Right kidney (tissue), 9 donors: ENCODE data around the gene MED29.
A peak's percentile ranks its signal among the peaks of the same experiment; 100 is the strongest.

Experiments used
- DNase-seq: peaks from one replicate; pipeline ENCODE4 v3.0.0-alpha.2; 2016
- long read RNA-seq, 8 donors: transcript quantifications; one replicate each; lab custom pipeline, GENCODE V29; 2026

The MED29 gene, protein sequence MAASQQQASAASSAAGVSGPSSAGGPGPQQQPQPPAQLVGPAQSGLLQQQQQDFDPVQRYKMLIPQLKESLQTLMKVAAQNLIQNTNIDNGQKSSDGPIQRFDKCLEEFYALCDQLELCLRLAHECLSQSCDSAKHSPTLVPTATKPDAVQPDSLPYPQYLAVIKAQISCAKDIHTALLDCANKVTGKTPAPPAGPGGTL
- long read RNA-seq, donor 1, transcript MED29-201 (4 exons, 3,653 nt) = major isoform, 29 of 29 reads
- long read RNA-seq, donor 1, partial matches to known transcripts = 0 of 29 reads
- long read RNA-seq, donor 1, other reads (novel, unspliced or antisense) = 0 of 29 reads
- long read RNA-seq, donor 2, transcript MED29-201 (4 exons, 3,653 nt) = major isoform, 24 of 24 reads
- long read RNA-seq, donor 2, partial matches to known transcripts = 0 of 24 reads
- long read RNA-seq, donor 2, other reads (novel, unspliced or antisense) = 0 of 24 reads
- long read RNA-seq, donor 3, transcript MED29-201 (4 exons, 3,653 nt) = major isoform, 11 of 11 reads
- long read RNA-seq, donor 3, partial matches to known transcripts = 0 of 11 reads
- long read RNA-seq, donor 3, other reads (novel, unspliced or antisense) = 0 of 11 reads
- long read RNA-seq, donor 4, transcript MED29-201 (4 exons, 3,653 nt) = major isoform, 33 of 43 reads
- long read RNA-seq, donor 4, partial matches to known transcripts = 9 of 43 reads
- long read RNA-seq, donor 4, other reads (novel, unspliced or antisense) = 0 of 43 reads
- long read RNA-seq, donor 5, transcript MED29-201 (4 exons, 3,653 nt) = major isoform, 19 of 20 reads
- long read RNA-seq, donor 5, partial matches to known transcripts = 0 of 20 reads
- long read RNA-seq, donor 5, other reads (novel, unspliced or antisense) = 0 of 20 reads
- long read RNA-seq, donor 6, transcript MED29-201 (4 exons, 3,653 nt) = major isoform, 27 of 27 reads
- long read RNA-seq, donor 6, partial matches to known transcripts = 0 of 27 reads
- long read RNA-seq, donor 6, other reads (novel, unspliced or antisense) = 0 of 27 reads
- long read RNA-seq, donor 7 = 0 reads
- long read RNA-seq, donor 8, transcript MED29-201 (4 exons, 3,653 nt) = major isoform, 31 of 38 reads
- long read RNA-seq, donor 8, partial matches to known transcripts = 7 of 38 reads
- long read RNA-seq, donor 8, other reads (novel, unspliced or antisense) = 0 of 38 reads

DNA sequence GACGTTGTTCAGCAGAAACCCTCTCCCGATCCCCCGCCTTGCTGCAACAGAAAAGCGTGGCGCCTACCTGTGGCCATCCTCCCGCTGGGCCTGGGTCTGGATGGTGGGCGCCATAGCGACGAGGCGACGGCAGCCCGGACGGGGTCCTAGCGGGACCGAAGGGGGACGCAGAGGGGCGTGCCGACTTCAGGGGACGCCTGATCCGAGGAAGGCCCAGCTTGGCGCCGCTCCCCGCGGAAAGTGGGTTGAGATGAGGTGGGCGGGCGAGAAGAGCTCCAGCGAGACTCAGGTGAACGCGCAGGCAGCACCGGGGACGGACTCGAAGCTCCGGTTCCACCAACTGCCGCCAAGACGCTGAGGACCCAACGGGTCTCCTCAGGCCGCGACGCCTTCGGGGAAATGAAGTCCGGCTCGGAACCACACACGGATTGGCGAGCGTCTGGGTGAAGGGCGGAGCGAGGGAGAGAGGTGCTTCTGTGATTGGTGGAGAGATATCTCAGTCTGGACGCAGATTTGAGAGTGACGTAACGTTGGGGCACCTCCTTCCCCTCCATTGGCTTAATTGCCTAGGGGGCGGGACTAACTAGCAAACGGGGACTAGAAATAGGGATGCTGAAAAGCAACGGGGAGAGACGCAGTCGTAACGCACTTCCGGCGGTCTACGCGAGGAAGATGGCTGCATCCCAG lies at the start of gene MED29, which contains the start of gene PAF1:
Gene MED29 (plus strand): TSS at position 628 of the 687 bp plus-strand sequence. CDS start 45 bp downstream, at position 673.
Gene PAF1 (minus strand): TSS at position 356 of the 687 bp plus-strand sequence. CDS start 242 bp downstream, at position 114.
- peak; percentile 98 for DNase-seq

DNA sequence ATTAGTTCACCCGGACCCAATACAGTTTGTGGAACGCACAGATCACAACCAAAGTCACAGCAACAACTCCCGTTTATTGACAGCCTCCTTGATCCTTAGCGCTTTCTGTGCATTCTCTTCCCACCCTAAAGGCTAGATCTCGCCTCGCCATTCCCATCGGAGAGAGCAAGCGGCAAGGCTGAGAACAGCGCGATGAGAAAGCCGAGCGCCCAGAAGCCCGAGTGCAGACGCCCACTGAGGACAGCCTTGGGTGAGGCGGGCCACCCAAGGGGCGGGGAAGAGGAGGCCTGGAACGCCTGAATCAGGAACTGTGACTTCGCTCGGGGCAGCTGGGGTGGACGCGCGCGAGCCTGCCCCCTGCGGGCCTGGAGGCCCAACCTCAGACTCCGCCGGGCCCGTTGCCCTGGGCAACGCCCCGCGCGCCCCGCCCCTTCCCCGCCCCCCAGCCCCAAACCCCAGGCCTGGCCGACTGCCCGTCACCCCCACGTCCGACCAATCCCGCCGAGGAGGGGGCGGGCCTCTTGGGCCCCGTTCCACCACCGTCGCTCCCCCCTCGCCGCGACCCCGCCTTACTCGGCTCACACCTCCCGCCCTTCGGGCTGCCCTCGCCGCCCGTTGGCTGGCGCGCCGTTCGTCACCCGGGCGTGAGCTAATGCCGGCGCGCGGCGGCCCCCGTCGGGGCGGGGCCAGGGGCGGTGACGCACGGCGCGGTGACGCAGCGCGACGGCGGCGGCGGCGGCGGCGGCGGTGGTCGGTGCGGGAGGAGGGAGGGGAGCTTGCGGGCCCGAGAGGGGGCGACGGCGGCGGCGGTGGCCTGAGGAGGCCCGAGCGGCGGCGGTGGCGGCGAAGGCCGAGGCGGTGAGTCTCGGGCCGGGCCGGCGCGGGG lies 49.2 kb upstream of the MED29 start, which contains the start of gene SAMD4B:
Gene SAMD4B (plus strand): TSS at position 703 of the 886 bp plus-strand sequence. CDS start 14,473 bp downstream, outside the sequence.
- peak; percentile 86 for DNase-seq

DNA sequence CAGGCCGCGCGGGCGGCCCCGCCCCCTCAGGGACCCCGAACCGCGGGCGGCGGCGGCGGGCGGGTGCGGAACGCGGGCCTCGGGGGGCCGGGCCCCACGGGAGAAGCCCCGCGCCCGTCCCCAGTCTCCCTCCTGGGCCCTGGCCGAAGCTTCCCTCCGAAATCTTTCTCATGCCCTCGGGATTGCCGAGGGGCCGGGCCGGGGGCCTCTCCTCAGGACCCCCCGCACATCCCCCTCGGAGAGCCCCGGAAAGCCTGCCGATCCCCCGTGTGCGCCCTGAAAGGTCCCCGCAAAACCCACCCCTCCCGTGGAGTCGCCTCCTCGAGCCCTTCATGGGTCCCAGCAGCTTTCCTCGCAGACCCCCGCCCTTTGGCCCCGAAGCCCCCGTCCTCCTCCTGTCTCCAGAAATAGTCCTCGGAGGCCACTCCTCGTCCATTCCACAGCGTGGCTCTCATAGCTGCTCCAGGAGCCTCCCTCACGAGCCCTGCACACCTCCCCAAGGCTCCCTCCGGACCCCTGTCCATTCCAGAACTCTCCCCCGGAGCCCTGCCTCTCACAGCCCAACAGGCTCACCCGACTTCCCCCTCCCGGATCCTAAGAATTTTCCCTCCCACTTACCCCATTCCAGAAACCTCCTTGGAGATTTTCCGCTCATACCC lies 48.4 kb upstream of the MED29 start:
- DNase-seq = peak; percentile 27

DNA sequence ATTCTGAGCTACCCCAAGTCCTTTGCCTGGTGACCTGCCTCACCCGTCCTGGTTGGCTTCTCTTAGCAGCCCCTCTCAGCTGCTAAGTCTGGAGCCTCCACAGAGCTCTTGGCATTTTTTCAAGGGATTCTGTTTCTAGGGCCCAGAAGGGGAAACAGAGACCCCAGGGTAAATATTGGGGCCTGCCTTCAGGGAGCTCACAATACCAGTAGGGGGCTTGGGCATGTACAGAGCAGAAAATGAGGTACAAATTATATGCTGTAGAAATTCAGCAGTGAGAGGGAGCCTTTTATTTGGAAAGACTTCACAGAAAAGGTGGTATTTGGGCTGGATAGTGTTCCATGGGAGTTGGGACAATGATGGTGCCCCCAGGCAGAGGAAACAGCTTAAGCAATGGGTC lies 45.2 kb upstream of the MED29 start:
- DNase-seq = no peak

DNA sequence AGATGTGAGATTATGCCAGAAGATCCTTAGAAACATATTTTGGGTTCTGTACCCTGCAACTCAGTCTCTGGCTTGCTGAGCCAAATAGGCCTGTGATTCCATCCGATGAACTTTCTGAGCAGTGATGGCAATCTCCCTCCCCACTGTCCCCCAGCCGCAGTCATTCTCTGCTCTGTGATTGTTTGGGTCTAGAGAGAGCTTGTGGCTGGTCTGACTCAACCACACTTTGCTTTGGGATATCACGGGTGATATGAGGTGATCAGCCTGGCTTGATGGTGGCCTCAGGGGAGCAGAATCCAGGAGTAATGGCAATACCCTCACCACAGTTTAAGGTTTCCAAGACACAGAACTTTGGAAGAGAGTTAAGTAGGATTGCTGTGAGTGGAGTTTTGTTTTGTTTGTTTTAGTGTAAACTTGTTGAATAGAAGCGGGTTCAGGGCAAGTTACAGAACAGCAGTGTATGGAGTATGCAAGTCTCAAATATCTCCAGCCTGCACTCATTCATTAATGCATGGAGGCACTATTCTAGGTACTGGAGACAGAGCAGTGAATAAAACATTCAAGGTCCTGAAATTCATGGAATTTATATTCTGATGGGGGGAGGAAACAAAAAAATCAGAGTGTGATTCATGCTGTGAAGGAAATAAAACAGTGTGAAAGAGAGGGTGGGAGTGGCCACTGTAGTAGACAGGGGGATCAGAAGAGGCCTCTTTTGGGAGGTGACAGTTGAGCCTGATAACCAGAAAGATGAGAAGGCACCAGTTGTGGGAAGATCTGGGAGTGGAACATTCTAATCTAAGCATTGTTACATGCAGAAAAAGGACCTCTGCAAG lies 43.6 kb upstream of the MED29 start:
- DNase-seq = no peak

DNA sequence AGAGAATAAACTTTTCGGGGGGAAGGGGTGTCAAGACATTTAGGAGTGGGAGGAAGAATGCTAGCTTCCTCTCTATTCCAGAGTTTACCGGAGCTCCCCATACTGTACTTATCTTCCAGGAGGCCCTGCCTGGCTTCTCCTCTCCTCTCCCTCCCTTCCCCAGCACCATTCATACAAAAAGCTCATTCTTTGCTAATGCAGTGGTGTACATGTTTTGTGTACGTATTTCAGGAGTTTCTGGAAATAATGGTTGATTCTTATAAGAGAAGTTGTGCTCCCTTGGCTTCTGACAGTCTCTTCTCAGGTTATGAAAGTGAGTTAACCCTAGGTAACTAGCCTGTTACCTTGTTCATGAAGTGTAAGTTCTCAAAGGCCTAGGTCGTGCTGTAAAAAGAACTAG lies 41.9 kb upstream of the MED29 start:
- DNase-seq = no peak

DNA sequence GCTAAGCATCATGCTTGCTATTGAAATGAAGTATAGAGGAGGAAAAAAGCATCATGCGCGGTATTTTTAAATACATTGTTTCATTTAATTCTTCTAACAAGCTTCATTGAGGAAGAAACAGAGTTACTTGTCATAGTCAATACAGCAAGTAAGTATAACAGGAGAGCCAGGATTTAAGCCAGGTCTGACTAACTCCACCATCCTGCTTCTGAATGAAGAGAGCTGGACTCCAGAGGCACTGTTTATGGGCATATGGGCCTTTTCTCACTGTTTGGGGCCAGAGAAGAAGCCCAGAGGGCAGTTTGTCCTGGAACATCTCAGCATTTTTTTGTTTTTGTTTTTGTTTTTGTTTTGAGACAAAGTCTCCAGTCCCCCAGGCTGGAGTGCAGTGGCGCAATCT lies 41.0 kb upstream of the MED29 start:
- DNase-seq = no peak

DNA sequence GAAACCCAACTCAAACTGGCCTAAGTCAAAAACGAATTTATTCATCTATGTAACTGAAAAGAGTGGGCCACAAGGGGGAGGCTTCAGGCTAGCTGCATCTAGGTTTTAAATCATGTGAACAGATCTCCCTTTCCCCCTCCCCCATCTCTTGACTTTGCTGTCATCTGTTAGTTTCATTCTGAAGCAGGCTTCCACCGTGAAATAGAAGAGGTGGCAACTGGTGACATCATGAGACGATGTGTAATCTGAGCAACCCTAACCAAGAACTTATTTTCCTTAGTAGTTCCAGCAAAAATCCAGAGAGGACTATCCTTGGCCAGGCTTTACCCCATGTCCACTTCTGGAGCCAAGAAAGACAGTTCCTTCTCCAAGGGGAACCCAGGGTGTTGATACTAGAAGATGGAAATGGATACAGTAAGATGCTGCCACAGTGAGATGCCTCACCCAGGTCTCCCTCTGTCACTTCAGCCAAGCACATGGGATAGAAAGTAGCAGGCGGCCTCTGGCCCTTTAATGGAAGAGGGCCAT lies 39.6 kb upstream of the MED29 start:
- no peak for DNase-seq

DNA sequence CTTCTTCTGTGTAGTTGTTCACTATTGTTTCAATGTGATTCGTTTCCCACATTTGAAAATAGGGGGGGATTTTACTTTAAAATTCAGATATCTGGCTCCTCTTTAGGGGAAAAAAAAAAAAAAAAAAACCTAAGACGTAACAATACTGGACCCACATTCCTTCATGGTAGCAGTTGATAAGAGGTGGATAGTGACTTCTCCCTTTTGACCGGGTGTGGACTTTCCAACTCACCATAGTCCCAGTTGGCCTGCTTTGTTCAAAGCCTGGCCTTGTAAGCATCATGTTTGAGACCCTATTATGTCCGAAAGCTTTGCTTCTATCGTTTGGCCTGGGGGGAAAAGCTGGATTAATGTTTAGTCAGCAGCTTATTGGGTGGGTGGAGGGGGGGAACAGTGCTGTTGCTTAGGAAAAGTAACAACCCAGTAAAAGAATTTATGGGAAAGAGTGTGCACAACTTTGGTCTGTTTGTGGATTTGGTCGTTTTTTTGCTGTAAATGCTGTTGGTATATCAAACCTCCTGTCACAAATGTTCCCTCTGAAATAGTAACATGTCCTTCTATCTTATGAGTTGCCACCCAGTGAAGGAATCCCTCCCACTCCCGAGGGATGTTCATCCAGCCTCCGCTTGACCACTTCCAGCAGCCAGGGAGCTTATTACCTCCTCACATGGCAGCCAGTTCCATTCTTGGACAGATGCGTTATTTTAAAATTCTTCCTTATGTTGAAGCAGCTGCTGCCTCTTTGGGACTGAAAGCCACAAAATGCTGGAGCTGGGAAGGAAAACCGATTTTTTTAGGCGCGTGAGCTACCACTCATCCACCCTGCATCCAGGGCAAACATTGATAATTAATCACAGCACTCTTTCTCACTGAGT lies 38.6 kb upstream of the MED29 start:
- DNase-seq = no peak

DNA sequence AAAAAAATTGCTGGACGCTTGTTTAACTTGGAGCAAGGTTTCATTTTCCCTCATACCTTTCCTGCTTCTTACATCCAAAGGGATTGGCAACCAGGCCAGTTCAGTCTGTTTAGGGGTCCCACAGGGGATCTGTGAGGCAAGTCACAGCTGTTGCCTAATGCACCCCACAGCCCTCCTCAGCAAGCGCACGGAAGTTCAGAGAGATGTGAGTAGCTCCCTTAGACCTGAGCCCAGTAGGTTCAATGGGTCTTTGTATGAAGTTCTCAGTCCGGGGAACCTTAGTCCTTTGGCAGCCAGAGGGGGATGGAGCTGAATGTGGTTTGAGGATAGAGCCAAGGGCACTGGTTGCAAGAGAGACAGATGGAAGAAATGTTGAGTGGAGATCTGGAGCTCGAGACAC lies 35.9 kb upstream of the MED29 start:
- no peak for DNase-seq

DNA sequence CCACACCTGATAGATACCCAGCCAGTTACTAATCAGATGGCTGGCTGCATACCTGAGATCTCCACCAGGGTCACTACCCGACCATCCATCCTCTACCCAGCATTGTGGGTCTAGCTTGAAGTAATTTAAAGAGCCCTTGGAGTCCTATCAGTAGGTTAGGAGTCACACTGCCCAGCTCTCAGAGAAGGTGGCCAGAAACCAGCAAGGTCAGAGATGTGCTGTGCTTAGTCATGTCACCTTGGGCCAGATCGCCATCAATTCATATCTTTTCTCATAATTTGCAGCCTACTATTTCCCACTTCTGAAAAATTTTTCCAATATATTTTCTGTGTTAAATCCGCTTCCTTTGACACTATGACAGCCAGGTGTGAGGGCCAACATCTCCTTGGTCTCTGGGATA lies 35.1 kb upstream of the MED29 start:
- DNase-seq = no peak

DNA sequence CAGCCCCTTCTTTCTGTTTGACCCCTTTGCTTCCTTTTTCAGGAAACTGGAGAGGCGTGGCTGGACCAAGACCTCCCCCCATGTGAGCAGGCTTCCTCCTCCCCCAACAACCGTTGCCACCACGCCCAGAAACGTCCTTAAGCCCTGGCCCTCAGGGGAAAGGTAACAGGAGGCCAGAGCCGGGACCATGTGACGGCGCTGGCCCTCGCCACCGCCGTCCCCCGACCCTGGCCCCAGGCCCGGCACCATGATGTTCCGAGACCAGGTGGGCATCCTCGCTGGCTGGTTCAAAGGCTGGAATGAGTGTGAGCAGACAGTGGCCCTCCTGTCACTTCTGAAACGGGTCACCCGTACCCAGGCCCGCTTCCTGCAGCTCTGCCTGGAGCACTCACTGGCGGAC lies 34.5 kb upstream of the MED29 start:
- no peak for DNase-seq

DNA sequence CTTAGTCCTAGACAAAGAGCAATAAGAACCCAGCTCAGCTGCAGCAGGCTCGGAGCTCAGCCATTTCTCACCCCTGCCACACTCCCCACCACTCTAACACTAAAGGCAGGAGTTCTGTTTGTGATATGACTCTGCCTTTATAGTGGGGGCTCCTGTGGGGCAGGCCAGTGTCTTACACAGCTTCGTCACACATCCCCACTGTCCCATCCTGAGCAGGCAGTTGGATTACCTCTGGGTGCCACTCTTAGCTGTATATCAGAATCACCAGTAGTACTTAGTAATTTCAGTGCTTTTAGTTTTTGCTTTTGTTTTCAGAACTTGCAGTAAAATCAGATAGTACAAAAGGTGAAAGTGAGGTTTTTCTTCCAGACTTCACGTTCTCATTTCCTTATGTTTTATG lies 32.2 kb upstream of the MED29 start:
- DNase-seq = no peak

DNA sequence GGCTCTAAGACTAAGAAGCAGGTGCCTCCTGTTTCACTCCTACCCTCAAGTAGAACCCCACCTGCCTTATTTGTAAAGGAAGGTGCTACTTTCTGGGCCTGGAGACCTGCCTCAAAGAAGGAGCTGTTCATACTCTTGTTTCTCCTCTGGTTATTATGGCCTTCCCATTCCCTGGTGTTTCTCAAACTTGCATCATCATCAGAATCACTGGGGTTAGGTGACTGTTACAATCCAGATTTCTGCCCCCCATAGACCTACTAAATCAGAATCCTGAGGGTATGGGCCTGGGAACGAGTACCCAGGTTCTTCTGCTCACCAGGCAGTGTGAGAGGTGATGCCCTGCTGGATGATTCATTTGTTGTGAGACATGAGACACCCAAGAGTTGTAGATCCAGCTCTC lies 30.6 kb upstream of the MED29 start:
- no peak for DNase-seq

DNA sequence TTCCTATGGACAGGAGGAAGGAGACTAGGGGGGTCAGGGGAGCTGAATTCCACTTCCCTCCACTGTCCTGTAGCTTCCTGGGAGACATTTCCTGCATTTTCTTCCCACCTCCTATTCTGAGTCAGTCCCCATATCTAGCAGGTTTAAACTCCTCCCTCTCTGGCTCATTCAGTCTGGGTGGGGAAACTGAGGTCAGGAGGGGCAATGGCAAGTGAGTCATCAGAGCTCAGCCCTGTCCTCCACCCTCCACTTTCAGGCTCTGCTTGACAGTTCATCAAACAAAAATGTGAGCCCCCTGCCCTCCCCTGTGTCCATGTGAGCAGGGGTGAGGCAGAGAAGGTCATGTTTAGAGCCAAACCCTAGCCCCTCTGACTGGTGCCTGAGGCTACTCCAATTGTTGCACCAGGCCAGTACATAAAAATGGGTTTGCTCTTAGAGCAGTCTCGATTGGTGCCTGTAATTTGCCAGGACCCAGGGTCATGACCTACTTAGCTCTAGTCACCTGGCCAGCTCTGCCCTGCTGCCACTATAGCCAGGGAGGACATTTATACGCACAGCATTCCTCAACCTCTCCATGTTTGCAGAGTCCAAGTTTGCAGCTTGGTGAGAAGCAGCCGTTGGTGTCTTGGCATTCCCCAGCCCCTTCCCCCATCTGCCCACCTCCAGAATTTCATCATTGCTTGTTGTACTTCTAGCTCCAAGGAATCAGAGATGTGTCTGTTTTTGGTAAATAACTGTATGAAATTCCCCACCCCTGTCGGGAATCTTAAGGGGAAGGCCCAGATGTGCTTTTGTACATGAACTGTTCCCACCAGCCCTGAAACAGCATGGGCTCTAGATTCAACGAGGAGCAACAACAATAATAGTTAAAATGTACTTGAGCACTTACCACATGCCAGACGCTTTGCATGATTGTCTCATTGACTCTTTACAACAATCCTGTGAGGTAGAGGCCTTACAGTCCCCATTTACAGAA lies 28.2 kb upstream of the MED29 start:
- no peak for DNase-seq

DNA sequence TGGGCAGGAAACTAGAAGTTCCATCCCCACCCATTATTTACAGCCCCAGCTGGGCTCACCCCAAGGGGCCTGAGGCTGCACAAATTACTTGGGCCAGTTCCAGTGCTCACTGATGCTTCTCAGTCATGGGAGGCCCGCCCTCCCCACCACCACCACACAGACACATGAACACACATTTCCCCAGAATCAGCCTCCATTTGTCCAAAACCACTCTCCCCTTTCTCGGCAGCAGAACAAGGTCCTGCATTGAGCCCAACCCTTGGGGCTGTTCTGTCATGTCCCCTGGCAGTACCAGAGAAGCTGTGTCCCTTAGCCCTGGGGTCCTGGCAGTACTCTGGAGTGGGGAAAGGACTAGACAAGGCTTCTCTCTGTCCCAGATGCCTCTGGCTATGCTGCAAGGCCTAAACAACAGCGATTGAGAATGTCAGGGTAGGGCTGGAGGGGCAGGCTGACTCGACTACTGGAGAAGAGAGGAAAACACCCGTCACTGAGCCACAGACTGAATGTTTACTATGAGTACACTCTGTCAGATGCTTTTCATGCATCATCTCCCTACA lies 27.2 kb upstream of the MED29 start:
- DNase-seq = no peak
